ENCODE measurements around the gene RACGAP1. TPM values are rescaled to one million over a fixed set of nuclear protein-coding genes. Genes with fewer than 3 reads are reported as not detected.

The RACGAP1 gene
- total RNA-seq, 1 donor from 2014 or later = 23.5 TPM

Other genes starting within 250 kb of the RACGAP1 start
- gene NCKAP5L, start 197.1 kb downstream of the RACGAP1 start, total RNA-seq = 19.3 TPM
- gene BCDIN3D, start 182.4 kb downstream of the RACGAP1 start, total RNA-seq = 6.8 TPM
- gene FAIM2, start 121.6 kb downstream of the RACGAP1 start, total RNA-seq = 1.6 TPM
- not detected for gene AQP2, start 74.8 kb downstream of the RACGAP1 start, total RNA-seq
- gene AQP5, start 63.6 kb downstream of the RACGAP1 start, total RNA-seq = 1.0 TPM
- 0.52 TPM for gene AQP6, start 52.5 kb downstream of the RACGAP1 start, total RNA-seq
- 2.6 TPM for gene ASIC1, start 32.1 kb upstream of the RACGAP1 start, total RNA-seq
- 19.3 TPM for gene SMARCD1, start 59.8 kb upstream of the RACGAP1 start, total RNA-seq
- gene GPD1, start 78.5 kb upstream of the RACGAP1 start, total RNA-seq = 104 TPM
- gene COX14, start 86.7 kb upstream of the RACGAP1 start, total RNA-seq = 37.1 TPM
- gene CERS5, start 141.9 kb upstream of the RACGAP1 start, total RNA-seq = 43.8 TPM